HepG2 (cell line): ENCODE measurements around the gene PAX4. TPM values are rescaled to one million over a fixed set of nuclear protein-coding genes. Genes with fewer than 3 reads are reported as not detected.

Experiments used
- CAMTA2 ChIP-seq: sonication (generic); formaldehyde crosslinking; IDR thresholded peaks from 2 replicates; pipeline ENCODE4 v1.4.0; 2020; ENCODE audit warnings: mild to moderate bottlenecking, missing genetic modification reagents, borderline replicate concordance
- CTCF ChIP-seq: sonication (generic); formaldehyde crosslinking; IDR thresholded peaks from 2 replicates; pipeline ENCODE4 v1.5.0; 2020; ENCODE audit warnings: mild to moderate bottlenecking, missing genetic modification reagents, moderate library complexity
- FOSL2 ChIP-seq: sonication (generic); formaldehyde crosslinking; IDR thresholded peaks from 2 replicates; pipeline ENCODE4 v1.4.0; 2020; ENCODE audit warnings: missing genetic modification reagents
- NAIF1 ChIP-seq: sonication (generic); formaldehyde crosslinking; IDR thresholded peaks from 2 replicates; pipeline ENCODE4 v1.5.0; 2020; ENCODE audit warnings: mild to moderate bottlenecking, missing genetic modification reagents, borderline replicate concordance
- NFATC3 ChIP-seq: sonication (generic); formaldehyde crosslinking; IDR thresholded peaks from 2 replicates; pipeline ENCODE4 v1.5.1; 2020; ENCODE audit warnings: mild to moderate bottlenecking, missing genetic modification reagents
- PATZ1 ChIP-seq: sonication (generic); formaldehyde crosslinking; IDR thresholded peaks from 2 replicates; pipeline ENCODE4 v1.4.0; 2020; ENCODE audit warnings: missing genetic modification reagents
- TFDP1 ChIP-seq: IDR thresholded peaks from 2 replicates; pipeline ENCODE4 v1.6.1; 2016; ENCODE audit warnings: missing compliant biosample characterization, missing genetic modification reagents, borderline replicate concordance
- ZFY ChIP-seq: sonication (generic); formaldehyde crosslinking; IDR thresholded peaks from 2 replicates; pipeline ENCODE4 v1.4.0; 2020; ENCODE audit warnings: missing genetic modification reagents
- ZHX2 ChIP-seq, 2 experiments: sonication (generic) in 1 of 2; formaldehyde crosslinking in 1 of 2; IDR thresholded peaks; 2 replicates each; pipeline versions ENCODE4 v1.6.1 to v1.9.0; 2014 to 2022; ENCODE audit warnings: antibody characterized with exemption in 1 of 2, borderline replicate concordance in 1 of 2, inconsistent platforms in 1 of 2, low read depth in 1 of 2, missing genetic modification reagents in 1 of 2
- ZNF496 ChIP-seq: sonication (generic); formaldehyde crosslinking; IDR thresholded peaks from 2 replicates; pipeline ENCODE4 v1.8.1; 2023; ENCODE audit warnings: mild to moderate bottlenecking, moderate library complexity, missing genetic modification reagents; ENCODE audit not compliant: insufficient replicate concordance
- ZNF503 ChIP-seq: sonication (generic); formaldehyde crosslinking; IDR thresholded peaks from 2 replicates; pipeline ENCODE4 v1.4.0; 2020; ENCODE audit warnings: missing genetic modification reagents
- ZNF510 ChIP-seq: sonication (generic); formaldehyde crosslinking; IDR thresholded peaks from 2 replicates; pipeline ENCODE4 v1.4.0; 2020; ENCODE audit warnings: low read depth, mild to moderate bottlenecking, missing genetic modification reagents
- ZNF550 ChIP-seq: sonication (generic); formaldehyde crosslinking; IDR thresholded peaks from 2 replicates; pipeline ENCODE4 v1.4.0; 2020; ENCODE audit warnings: mild to moderate bottlenecking, missing genetic modification reagents, borderline replicate concordance
- polyA plus RNA-seq, 8 experiments: library from polyadenylated mRNA; depleted of rRNA in 3 of 8; stranded (reverse) in 7 of 8; unstranded in 1 of 8; fragments of >200 nt; fragmentation: Illumina TruSeq in 4 of 8; extraction: Trizol in 4 of 8; gene quantifications; 2 replicates each; pipeline versions ENCODE4 v1.2.1 to v1.2.3, GENCODE V29; 2011 to 2016; ENCODE audit warnings: low read depth in 4 of 8, missing spikeins in 1 of 8, mixed read lengths in 1 of 8; ENCODE audit not compliant: insufficient read depth in 1 of 8
- total RNA-seq, 5 experiments: library from RNA; depleted of rRNA; stranded (reverse); fragments of >200 nt; fragmentation: Illumina TruSeq; extraction: Trizol; gene quantifications; 2 replicates each; pipeline ENCODE4 v1.2.3, GENCODE V29; 2016; ENCODE audit warnings: low read depth in 1 of 5

The PAX4 gene
- total and polyA plus RNA-seq, 2 of the 13 experiments (the other 11 are each of a cell fraction or from before 2014, with no cell fraction given) = not detected

GRCh38 chr7:127585044-127585953 lies 32.6 kb downstream of the PAX4 start, which contains the start of gene GCC1 (continued):
- TF ChIP-seq ZNF503 (CRISPR knock-in tag) = no peak
- TF ChIP-seq ZNF496 (CRISPR knock-in tag) = no peak
- TF ChIP-seq TFDP1 (CRISPR knock-in tag) = peak; percentile 80
- TF ChIP-seq NAIF1 (CRISPR knock-in tag) = peak; percentile 75; the same call in 1 of the 2 replicates
- peak; percentile 92 for TF ChIP-seq ZFY (CRISPR knock-in tag)
- peak; percentile 83; the same call in 1 of the 2 replicates for TF ChIP-seq ZNF550 (CRISPR knock-in tag)
- TF ChIP-seq CAMTA2 (CRISPR knock-in tag) = peak; percentile 78; the same call in 1 of the 2 replicates
- TF ChIP-seq CTCF (CRISPR knock-in tag) = 0 out of 2 replicates have a peak, but pooled peaks have one; percentile 23
- TF ChIP-seq ZHX2 (IDR thresholded peaks at IDR 0.05; ENCODE audit: low read depth) = peak; percentile 73
- TF ChIP-seq ZHX2 (CRISPR knock-in tag; IDR thresholded peaks at IDR 0.05; ENCODE audit: borderline replicate concordance) = no peak
- no peak for TF ChIP-seq NFATC3 (CRISPR knock-in tag)
- peak; percentile 86 for TF ChIP-seq ZNF510 (CRISPR knock-in tag)
- peak; percentile 19; the same call in 1 of the 2 replicates for TF ChIP-seq FOSL2 (CRISPR knock-in tag)
- TF ChIP-seq PATZ1 (CRISPR knock-in tag) = peak; percentile 22; the same call in 1 of the 2 replicates
